ENCODE measurements around the gene PHF23.

Gene PHF23

GRCh38 chr17:7256766-7257456 is 17.7 kb upstream of the PHF23 start:
- TF ChIP-seq CTCF (IDR thresholded peaks at IDR 0.05; ENCODE audit: borderline replicate concordance, insufficient read depth, low read depth, low read length): no peak
- H3K4me3 ChIP-seq (ENCODE audit: low read depth, low read length): no peak overlapping the region

- TF ChIP-seq CTCF (IDR thresholded peaks at IDR 0.05; ENCODE audit: borderline replicate concordance, insufficient read depth, low read depth, low read length): no peak
- H3K4me3 ChIP-seq (ENCODE audit: low read depth, low read length): no peak overlapping the region
Measured at GRCh38 chr17:7254511-7254910, 15.3 kb upstream of the PHF23 start.

GRCh38 chr17:7253082-7253481 is 13.8 kb upstream of the PHF23 start:
- peak overlapping the region; percentile 71 for H3K4me3 ChIP-seq (ENCODE audit: low read depth, low read length)
- TF ChIP-seq CTCF (IDR thresholded peaks at IDR 0.05; ENCODE audit: borderline replicate concordance, insufficient read depth, low read depth, low read length): no peak

- TF ChIP-seq CTCF (IDR thresholded peaks at IDR 0.05; ENCODE audit: borderline replicate concordance, insufficient read depth, low read depth, low read length): peak; percentile 27; the same call in 1 of the 2 replicates
- peak within 1 kb of the TSS; percentile 99 for H3K4me3 ChIP-seq (ENCODE audit: low read depth, low read length)
Measured at GRCh38 chr17:7252176-7253043, 13.2 kb upstream of the PHF23 start, which contains the start of gene ELP5. ELP5 (plus strand) TSS chr17:7252215; CDS start chr17:7252551, 336 bp downstream.

- H3K4me3 ChIP-seq (ENCODE audit: low read depth, low read length): peak within 1 kb of the TSS; percentile 99
- TF ChIP-seq CTCF (IDR thresholded peaks at IDR 0.05; ENCODE audit: borderline replicate concordance, insufficient read depth, low read depth, low read length): no peak
Measured at GRCh38 chr17:7251661-7252175, 12.5 kb upstream of the PHF23 start, which contains the start of gene CTDNEP1. CTDNEP1 (minus strand) TSS chr17:7251734; CDS start chr17:7251296, 438 bp downstream.

- peak overlapping the region; percentile 99 for H3K4me3 ChIP-seq (ENCODE audit: low read depth, low read length)
- TF ChIP-seq CTCF (IDR thresholded peaks at IDR 0.05; ENCODE audit: borderline replicate concordance, insufficient read depth, low read depth, low read length): no peak
Measured at GRCh38 chr17:7250695-7251627, 11.7 kb upstream of the PHF23 start.
